ENCODE results near the gene CCZ1.
"Not testable (repeated sequence)": the region's sequence is repeated elsewhere in the genome, so short reads cannot be mapped to it uniquely, and the experiment has no call there.

CCZ1 gene

DNA sequence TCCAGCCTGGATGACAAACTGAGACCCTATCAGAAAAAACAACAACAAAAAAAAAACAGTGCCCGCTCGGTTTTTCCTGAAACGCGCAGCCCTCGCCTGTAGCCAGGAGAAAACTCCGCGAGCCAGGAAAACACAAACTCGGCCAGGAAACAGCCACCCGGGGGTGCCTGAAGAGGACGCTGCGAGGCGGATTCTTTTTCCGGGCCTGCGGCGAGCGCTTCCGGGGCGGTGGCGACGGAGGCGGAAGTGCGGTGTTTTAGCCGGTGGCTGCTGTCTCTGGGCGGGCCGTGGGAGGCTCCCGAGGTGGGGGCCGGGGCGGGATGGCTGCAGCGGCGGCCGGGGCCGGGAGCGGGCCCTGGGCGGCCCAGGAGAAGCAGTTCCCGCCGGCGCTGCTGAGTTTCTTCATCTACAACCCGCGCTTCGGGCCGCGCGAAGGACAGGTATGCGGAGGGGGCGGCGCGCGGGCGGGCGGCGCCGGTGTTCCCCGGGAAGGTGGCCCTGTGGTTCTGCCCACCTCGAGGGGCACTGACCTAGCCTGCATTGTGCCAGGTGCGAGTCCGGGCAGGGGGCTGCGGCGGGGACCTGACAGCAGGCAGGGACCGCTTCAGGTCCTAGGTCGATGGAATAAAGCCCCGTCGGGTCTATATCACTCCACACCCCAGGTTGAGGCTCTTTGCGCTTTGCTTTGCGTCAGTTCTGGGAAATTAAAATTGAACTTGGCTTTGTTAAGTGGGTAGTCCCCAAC is at the start of gene CCZ1:
Gene CCZ1, plus strand, starts transcription at position 254 of the 745 bp plus-strand sequence. Its CDS starts 67 bp downstream, at position 321.
- H3K27me3 ChIP-seq (ENCODE audit: control insufficient read depth in 1 of 2, insufficient read depth in 2 of 2, low read length in 2 of 2); H3K9me3 ChIP-seq (ENCODE audit: control insufficient read depth in 1 of 2, low read length in 2 of 2); H3K36me3 ChIP-seq (ENCODE audit: control insufficient read depth in 1 of 2, insufficient read depth in 2 of 2, low read length in 2 of 2); H3K9ac ChIP-seq (ENCODE audit: low read depth in 1 of 2, low read length in 2 of 2); H3K27ac ChIP-seq (ENCODE audit: low read depth, low read length); H3K4me1 ChIP-seq (ENCODE audit: control insufficient read depth in 1 of 2, insufficient read depth in 2 of 2, low read length in 2 of 2): not testable (repeated sequence)
- peak within 1 kb of the TSS; percentile 15 to 54 for H3K4me3 ChIP-seq (ENCODE audit: low read depth in 1 of 2, low read length in 2 of 2)

DNA sequence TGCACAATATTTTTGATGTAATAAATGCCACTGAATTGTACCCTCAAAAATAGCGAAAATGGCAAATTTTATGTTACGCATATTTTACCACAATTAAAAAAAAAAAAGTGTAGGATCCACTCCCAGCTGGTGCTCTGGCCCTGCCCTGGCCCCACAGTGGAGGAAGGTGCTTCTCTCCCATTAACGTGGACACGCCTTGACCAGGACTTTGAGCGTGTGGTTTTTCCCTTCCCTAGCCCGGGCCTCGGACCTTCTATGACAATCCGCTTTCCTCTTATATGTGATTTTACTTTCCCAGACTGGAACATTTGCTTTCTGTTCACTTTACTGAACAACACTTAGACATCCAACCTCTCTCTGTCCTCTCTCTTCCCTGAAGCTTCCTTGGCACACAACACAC is 47.6 kb upstream of the CCZ1 start:
- Histone ChIP-seq H3K27ac (ENCODE audit: low read depth, low read length) (no peak overlapping the region), H3K4me3 (ENCODE audit: low read depth in 1 of 2, low read length in 2 of 2) (no peak overlapping the region), H3K4me1 (ENCODE audit: control insufficient read depth in 1 of 2, insufficient read depth in 2 of 2, low read length in 2 of 2) (no peaks in the 10 kb centered on the region), H3K27me3 (ENCODE audit: control insufficient read depth in 1 of 2, insufficient read depth in 2 of 2, low read length in 2 of 2) (no peaks in the 10 kb centered on the region), H3K9ac (ENCODE audit: low read depth in 1 of 2, low read length in 2 of 2) (no peak overlapping the region), H3K36me3 (ENCODE audit: control insufficient read depth in 1 of 2, insufficient read depth in 2 of 2, low read length in 2 of 2) (no peaks in the 10 kb centered on the region), H3K9me3 (ENCODE audit: control insufficient read depth in 1 of 2, low read length in 2 of 2) (no peaks in the 10 kb centered on the region)

DNA sequence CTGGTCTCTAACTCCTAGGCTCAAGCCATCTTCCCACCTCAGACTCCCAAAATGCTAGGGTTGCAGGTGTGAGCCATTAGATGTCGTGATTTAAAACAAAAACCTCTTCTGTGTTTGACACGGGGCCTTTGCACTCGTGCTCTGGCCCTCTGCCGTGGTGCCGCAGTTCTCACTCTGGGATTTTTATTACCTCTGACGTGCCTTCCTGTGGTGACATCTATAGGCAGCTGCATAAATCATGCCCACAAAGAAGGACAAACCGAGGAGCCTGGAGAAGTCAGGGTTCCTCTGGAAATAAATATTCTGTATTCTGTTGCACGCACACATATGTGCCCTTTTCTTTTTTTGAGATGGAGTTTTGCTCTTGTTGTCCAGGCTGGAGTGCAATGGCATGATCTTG is 43.8 kb upstream of the CCZ1 start:
- no peak overlapping the region for H3K4me3 ChIP-seq (ENCODE audit: low read depth in 1 of 2, low read length in 2 of 2)
- H3K27me3 ChIP-seq (ENCODE audit: control insufficient read depth in 1 of 2, insufficient read depth in 2 of 2, low read length in 2 of 2) = no peaks in the 10 kb centered on the region
- no peaks in the 10 kb centered on the region for H3K4me1 ChIP-seq (ENCODE audit: control insufficient read depth in 1 of 2, insufficient read depth in 2 of 2, low read length in 2 of 2)
- H3K36me3 ChIP-seq (ENCODE audit: control insufficient read depth in 1 of 2, insufficient read depth in 2 of 2, low read length in 2 of 2) = no peaks in the 10 kb centered on the region
- no peak overlapping the region for H3K27ac ChIP-seq (ENCODE audit: low read depth, low read length)
- H3K9me3 ChIP-seq (ENCODE audit: control insufficient read depth in 1 of 2, low read length in 2 of 2) = no peaks in the 10 kb centered on the region
- H3K9ac ChIP-seq (ENCODE audit: low read depth in 1 of 2, low read length in 2 of 2) = no peak overlapping the region

DNA sequence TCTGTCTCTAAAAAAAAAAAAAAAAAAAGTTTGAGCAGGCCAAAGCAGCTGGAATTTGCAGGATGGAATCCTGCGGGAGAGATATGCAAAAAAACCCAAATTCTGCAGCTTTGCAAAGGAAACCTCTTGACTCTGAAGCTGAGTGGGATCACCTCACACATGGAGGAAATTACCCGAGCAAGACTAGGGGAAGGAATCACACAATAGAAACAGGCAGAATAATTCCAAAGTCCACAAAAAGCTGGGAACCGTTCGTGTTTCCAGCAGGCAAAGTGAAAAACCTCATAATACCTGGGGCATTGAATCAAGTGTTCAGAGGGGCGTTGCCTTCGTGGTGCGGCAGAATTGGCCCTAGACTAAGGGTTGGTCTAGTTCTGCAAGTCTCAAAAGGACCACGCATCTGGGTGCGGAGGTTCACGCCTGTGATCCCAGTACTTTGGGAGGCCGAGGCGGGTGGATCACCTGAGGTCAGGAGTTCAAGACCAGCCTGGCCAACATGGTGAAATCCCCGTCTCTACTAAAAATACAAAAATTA is 41.4 kb upstream of the CCZ1 start:
- H3K4me3 ChIP-seq (ENCODE audit: low read depth in 1 of 2, low read length in 2 of 2); H3K27me3 ChIP-seq (ENCODE audit: control insufficient read depth in 1 of 2, insufficient read depth in 2 of 2, low read length in 2 of 2); H3K9me3 ChIP-seq (ENCODE audit: control insufficient read depth in 1 of 2, low read length in 2 of 2); H3K27ac ChIP-seq (ENCODE audit: low read depth, low read length); H3K9ac ChIP-seq (ENCODE audit: low read depth in 1 of 2, low read length in 2 of 2); H3K4me1 ChIP-seq (ENCODE audit: control insufficient read depth in 1 of 2, insufficient read depth in 2 of 2, low read length in 2 of 2); H3K36me3 ChIP-seq (ENCODE audit: control insufficient read depth in 1 of 2, insufficient read depth in 2 of 2, low read length in 2 of 2): not testable (repeated sequence)

DNA sequence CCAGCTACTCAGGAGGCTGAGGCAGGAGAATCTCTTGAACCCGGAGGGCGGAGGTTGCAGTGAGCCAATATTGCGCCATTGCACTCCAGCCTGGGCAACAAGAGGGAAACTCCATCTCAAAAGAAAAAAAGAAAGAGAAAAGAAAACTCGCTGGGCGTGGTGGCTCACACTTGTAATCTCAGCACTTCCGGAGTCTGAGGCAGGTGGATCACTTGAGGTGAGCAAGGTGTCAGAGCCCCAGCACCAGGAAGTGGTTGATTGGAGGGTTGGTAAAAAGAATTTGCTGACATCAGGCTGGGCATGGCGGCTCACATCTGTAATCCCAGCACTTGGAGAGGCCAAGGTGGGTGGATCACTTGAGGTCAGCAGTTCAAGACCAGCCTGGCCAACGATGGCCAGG is 40.0 kb upstream of the CCZ1 start:
- H3K36me3 ChIP-seq (ENCODE audit: control insufficient read depth in 1 of 2, insufficient read depth in 2 of 2, low read length in 2 of 2); H3K27ac ChIP-seq (ENCODE audit: low read depth, low read length); H3K9me3 ChIP-seq (ENCODE audit: control insufficient read depth in 1 of 2, low read length in 2 of 2); H3K4me3 ChIP-seq (ENCODE audit: low read depth in 1 of 2, low read length in 2 of 2); H3K9ac ChIP-seq (ENCODE audit: low read depth in 1 of 2, low read length in 2 of 2); H3K27me3 ChIP-seq (ENCODE audit: control insufficient read depth in 1 of 2, insufficient read depth in 2 of 2, low read length in 2 of 2); H3K4me1 ChIP-seq (ENCODE audit: control insufficient read depth in 1 of 2, insufficient read depth in 2 of 2, low read length in 2 of 2): not testable (repeated sequence)

DNA sequence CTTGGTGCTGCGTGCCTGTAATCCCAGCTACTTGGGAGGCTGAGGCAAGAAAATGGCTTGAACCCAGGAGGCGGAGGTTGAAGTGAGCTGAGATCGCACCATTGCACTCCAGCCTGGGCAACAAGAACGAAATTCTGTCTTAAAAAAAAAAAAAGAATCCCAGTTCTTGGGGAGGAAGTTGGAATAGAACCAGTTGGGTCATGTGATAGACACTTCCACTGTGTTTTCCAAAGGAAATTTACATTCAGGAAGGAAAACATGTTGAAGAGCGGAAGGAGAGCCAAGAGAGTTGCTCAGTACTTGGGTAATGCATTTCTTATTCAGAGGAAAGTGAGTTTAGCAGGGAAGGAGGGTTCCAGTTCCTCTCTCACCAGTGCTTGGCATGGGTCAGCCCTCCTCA is 37.3 kb upstream of the CCZ1 start:
- not testable (repeated sequence) for H3K27ac ChIP-seq (ENCODE audit: low read depth, low read length); H3K9ac ChIP-seq (ENCODE audit: low read depth in 1 of 2, low read length in 2 of 2); H3K36me3 ChIP-seq (ENCODE audit: control insufficient read depth in 1 of 2, insufficient read depth in 2 of 2, low read length in 2 of 2); H3K27me3 ChIP-seq (ENCODE audit: control insufficient read depth in 1 of 2, insufficient read depth in 2 of 2, low read length in 2 of 2); H3K9me3 ChIP-seq (ENCODE audit: control insufficient read depth in 1 of 2, low read length in 2 of 2); H3K4me3 ChIP-seq (ENCODE audit: low read depth in 1 of 2, low read length in 2 of 2); H3K4me1 ChIP-seq (ENCODE audit: control insufficient read depth in 1 of 2, insufficient read depth in 2 of 2, low read length in 2 of 2)

DNA sequence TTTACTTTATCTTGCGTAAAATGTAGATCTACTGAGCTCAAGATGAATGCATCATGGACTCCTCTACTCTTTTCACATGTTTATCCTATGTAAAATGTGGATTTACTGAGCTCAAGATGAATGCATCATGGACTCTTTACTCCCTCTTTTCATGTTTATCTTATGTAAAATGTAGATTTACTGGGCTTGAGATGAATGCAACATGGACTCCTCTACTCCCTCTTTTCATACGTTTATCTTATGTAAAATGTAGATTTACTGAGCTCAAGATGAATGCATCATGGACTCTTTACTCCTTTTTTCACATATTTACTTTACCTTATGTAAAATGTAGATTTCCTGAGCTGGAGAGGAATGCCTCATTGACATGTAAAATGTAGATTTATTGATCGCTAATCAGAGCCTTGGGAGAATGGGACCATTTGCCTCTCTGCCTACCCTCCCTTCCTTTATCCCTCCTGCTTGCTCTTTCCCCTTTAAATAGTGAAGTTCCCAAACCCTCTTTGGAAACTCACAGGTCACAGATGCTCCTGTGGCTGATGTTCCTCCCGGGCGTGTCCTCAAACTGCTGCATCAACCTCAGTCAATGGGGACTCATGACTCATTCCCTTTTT is 35.7 kb upstream of the CCZ1 start:
- not testable (repeated sequence) for H3K27ac ChIP-seq (ENCODE audit: low read depth, low read length); H3K4me1 ChIP-seq (ENCODE audit: control insufficient read depth in 1 of 2, insufficient read depth in 2 of 2, low read length in 2 of 2); H3K4me3 ChIP-seq (ENCODE audit: low read depth in 1 of 2, low read length in 2 of 2); H3K9me3 ChIP-seq (ENCODE audit: control insufficient read depth in 1 of 2, low read length in 2 of 2); H3K36me3 ChIP-seq (ENCODE audit: control insufficient read depth in 1 of 2, insufficient read depth in 2 of 2, low read length in 2 of 2); H3K27me3 ChIP-seq (ENCODE audit: control insufficient read depth in 1 of 2, insufficient read depth in 2 of 2, low read length in 2 of 2); H3K9ac ChIP-seq (ENCODE audit: low read depth in 1 of 2, low read length in 2 of 2)

DNA sequence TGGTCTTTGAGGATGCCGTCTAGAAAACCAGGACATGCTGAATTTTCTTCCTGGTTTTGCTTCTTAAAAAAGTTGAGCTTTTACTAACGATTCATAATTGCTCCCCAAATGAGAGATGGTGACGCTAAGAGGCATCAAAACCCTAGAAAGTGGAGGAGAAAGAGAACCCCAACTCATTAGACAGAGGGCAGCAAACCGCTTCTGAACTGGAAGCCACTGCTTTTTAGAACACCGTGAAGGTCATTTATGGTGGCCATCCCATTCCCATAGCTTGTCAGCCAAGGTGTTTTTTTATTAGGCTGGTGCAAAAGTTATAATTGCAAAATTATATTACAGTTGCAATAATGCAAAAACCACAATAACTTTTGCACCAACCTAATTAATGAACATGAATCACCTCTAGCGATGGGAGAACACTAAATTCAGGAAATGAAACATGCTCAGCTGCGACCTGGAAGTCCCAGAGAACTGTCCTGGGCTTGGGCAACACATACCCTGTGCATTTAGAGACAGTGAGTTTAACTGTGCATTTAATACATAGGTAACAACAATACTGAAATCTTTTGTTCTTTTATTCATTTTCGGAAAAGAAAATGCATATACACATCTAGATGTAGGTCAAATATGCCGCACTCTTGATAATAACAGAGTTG is 33.1 kb upstream of the CCZ1 start:
- H3K36me3 ChIP-seq (ENCODE audit: control insufficient read depth in 1 of 2, insufficient read depth in 2 of 2, low read length in 2 of 2); H3K27ac ChIP-seq (ENCODE audit: low read depth, low read length); H3K9ac ChIP-seq (ENCODE audit: low read depth in 1 of 2, low read length in 2 of 2); H3K27me3 ChIP-seq (ENCODE audit: control insufficient read depth in 1 of 2, insufficient read depth in 2 of 2, low read length in 2 of 2); H3K9me3 ChIP-seq (ENCODE audit: control insufficient read depth in 1 of 2, low read length in 2 of 2); H3K4me3 ChIP-seq (ENCODE audit: low read depth in 1 of 2, low read length in 2 of 2); H3K4me1 ChIP-seq (ENCODE audit: control insufficient read depth in 1 of 2, insufficient read depth in 2 of 2, low read length in 2 of 2): not testable (repeated sequence)

DNA sequence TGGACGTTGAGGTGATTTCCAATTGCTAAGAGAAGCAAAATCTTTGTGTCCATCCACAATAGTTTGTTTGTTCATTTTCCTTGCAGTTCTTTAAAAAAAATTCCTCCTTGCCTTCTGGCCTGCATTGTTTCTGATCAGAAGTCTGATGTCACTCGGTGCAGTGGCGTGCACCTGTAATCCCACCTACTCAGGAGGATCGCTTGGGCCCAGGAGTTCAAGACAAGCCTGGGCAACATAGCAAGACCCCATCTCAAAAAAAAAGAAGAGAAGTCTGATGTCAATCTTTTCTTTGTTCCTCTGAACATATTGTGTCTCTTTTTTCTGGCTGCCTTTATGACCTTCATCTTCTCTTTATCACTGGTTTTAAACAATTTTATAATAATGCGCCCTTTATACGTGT is 31.5 kb upstream of the CCZ1 start:
- H3K9ac ChIP-seq (ENCODE audit: low read depth in 1 of 2, low read length in 2 of 2) = no peak overlapping the region
- no peaks in the 10 kb centered on the region for H3K4me1 ChIP-seq (ENCODE audit: control insufficient read depth in 1 of 2, insufficient read depth in 2 of 2, low read length in 2 of 2)
- H3K36me3 ChIP-seq (ENCODE audit: control insufficient read depth in 1 of 2, insufficient read depth in 2 of 2, low read length in 2 of 2) = no peaks in the 10 kb centered on the region
- no peak overlapping the region for H3K27ac ChIP-seq (ENCODE audit: low read depth, low read length)
- no peaks in the 10 kb centered on the region for H3K9me3 ChIP-seq (ENCODE audit: control insufficient read depth in 1 of 2, low read length in 2 of 2)
- H3K4me3 ChIP-seq (ENCODE audit: low read depth in 1 of 2, low read length in 2 of 2) = no peak overlapping the region
- H3K27me3 ChIP-seq (ENCODE audit: control insufficient read depth in 1 of 2, insufficient read depth in 2 of 2, low read length in 2 of 2) = no peaks in the 10 kb centered on the region

DNA sequence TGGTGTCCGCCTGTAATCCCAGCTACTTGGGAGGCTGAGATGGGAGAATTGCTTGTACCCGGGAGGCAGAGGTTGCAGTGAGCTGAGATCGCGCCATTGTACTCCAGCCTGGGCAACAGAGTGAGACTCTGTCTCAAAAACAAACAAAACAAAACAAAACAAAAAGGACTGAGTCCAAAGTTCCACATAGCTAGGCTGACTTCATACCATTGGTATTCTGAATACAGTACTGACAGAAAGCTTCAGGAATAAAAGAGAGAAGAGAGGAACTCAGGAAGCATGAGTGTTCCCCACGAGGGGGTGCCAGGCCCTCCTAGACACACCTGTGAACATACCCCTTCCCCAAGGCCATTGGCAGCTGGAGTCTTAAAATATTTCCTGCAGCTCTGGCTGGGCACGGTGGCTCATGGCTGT is 29.6 kb upstream of the CCZ1 start:
- not testable (repeated sequence) for H3K4me1 ChIP-seq (ENCODE audit: control insufficient read depth in 1 of 2, insufficient read depth in 2 of 2, low read length in 2 of 2); H3K9me3 ChIP-seq (ENCODE audit: control insufficient read depth in 1 of 2, low read length in 2 of 2); H3K36me3 ChIP-seq (ENCODE audit: control insufficient read depth in 1 of 2, insufficient read depth in 2 of 2, low read length in 2 of 2); H3K27ac ChIP-seq (ENCODE audit: low read depth, low read length); H3K9ac ChIP-seq (ENCODE audit: low read depth in 1 of 2, low read length in 2 of 2); H3K4me3 ChIP-seq (ENCODE audit: low read depth in 1 of 2, low read length in 2 of 2); H3K27me3 ChIP-seq (ENCODE audit: control insufficient read depth in 1 of 2, insufficient read depth in 2 of 2, low read length in 2 of 2)

All from duodenal mucosa (tissue), 2 donors.